A673 (cell line): ENCODE measurements around the gene ATF6.

Experiments used
- CTCF ChIP-seq: fragments of 300-800, 200-600 bp; sonication (generic); conservative IDR thresholded peaks from 2 replicates; pipeline ENCODE4 v1.5.1; 2017; ENCODE audit warnings: low read depth, mild to moderate bottlenecking, antibody characterized with exemption, low read length, moderate library complexity, mixed read lengths
- EZH2 ChIP-seq: fragments of 200-600 bp; sonication (generic); IDR thresholded peaks from 2 replicates; pipeline ENCODE4 v1.6.1; 2017; ENCODE audit warnings: borderline replicate concordance, low read depth, mild to moderate bottlenecking, mixed read lengths, antibody characterized with exemption, low read length; ENCODE audit not compliant: poor library complexity, severe bottlenecking

DNA sequence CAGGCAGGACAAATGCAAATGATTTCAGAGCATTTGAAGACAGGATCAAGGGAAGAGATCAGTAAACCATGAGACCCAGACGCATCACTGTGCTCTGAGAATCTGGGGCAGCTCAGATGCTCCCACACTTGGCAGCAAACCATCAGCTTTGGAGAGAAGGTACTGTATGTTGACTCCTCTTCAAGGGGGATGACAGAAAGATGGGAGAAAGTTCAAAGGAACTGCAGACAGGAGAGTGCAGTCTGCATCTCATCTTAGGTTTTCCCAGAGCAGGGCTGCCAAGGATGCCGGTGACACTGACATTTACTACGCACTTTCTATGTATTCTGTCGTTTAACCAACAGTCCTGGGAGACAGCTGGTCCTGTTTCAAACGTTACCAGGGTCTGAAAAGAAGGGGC is 221.8 kb downstream of the ATF6 start:
- TF ChIP-seq CTCF: no peak
- no peak for TF ChIP-seq EZH2
